A549 (cell line): ENCODE measurements around the gene MAD1L1.

Experiments
- BHLHE40 ChIP-seq: IDR thresholded peaks from 2 replicates; pipeline ENCODE4 v1.6.1; 2012; ENCODE audit warnings: low read depth, low read length, inconsistent platforms
- CBX8 ChIP-seq: fragments of 200-600 bp; sonication (generic); IDR thresholded peaks from 2 replicates; pipeline ENCODE4 v1.6.1; 2016
- CTCF ChIP-seq: fragments of >200 bp; sonication (Bioruptor Twin); formaldehyde crosslinking; IDR thresholded peaks from 3 replicates; pipeline ENCODE4 v1.5.1; 2016
- EP300 ChIP-seq, 2 experiments: fragments of >200 bp; sonication (Bioruptor Twin); formaldehyde crosslinking; IDR thresholded peaks; 2 replicates in 1 of 2; 3 replicates in 1 of 2; pipeline ENCODE4 v1.6.1; 2016 to 2017
- ESRRA ChIP-seq: fragments of 150-350 bp; IDR thresholded peaks from 2 replicates; pipeline ENCODE4 v1.6.1; 2014; ENCODE audit warnings: mild to moderate bottlenecking, low read length, borderline replicate concordance
- HOXB5 ChIP-seq: fragments of 250-450 bp; sonication (Bioruptor Pico); IDR thresholded peaks from 2 replicates; pipeline ENCODE4 v1.5.0; 2020; ENCODE audit warnings: mild to moderate bottlenecking, moderate library complexity
- JUN ChIP-seq, 2 experiments: fragments of >200 bp; sonication (Bioruptor Twin); formaldehyde crosslinking; IDR thresholded peaks; 2 replicates in 1 of 2; 3 replicates in 1 of 2; pipeline ENCODE4 v1.6.1; 2016 to 2017
- MYC ChIP-seq: IDR thresholded peaks from 2 replicates; pipeline ENCODE4 v1.6.1; 2012; ENCODE audit warnings: mild to moderate bottlenecking, inconsistent platforms, low read length, improper control_type of control experiment, borderline replicate concordance
- POLR2A ChIP-seq: IDR thresholded peaks from 2 replicates; pipeline ENCODE4 v1.6.1; 2012; ENCODE audit warnings: mild to moderate bottlenecking, low read length
- RAD21 ChIP-seq, 2 experiments: fragments of >200 bp in 1 of 2; sonication (Bioruptor Twin) in 1 of 2; formaldehyde crosslinking in 1 of 2; IDR thresholded peaks in 1 of 2; conservative IDR thresholded peaks in 1 of 2; 2 replicates in 1 of 2; 3 replicates in 1 of 2; pipeline ENCODE4 v1.6.1; 2012 to 2018; ENCODE audit warnings: inconsistent platforms in 1 of 2
- RARB ChIP-seq: fragments of 250-450 bp; sonication (Bioruptor Pico); IDR thresholded peaks from 2 replicates; pipeline ENCODE4 v1.8.0; 2021; ENCODE audit warnings: mild to moderate bottlenecking, moderate library complexity
- RFX5 ChIP-seq: fragments of 450-650 bp; IDR thresholded peaks from 2 replicates; pipeline ENCODE4 v1.7.1; 2014; ENCODE audit warnings: antibody characterized with exemption, mild to moderate bottlenecking, moderate library complexity
- SMC3 ChIP-seq: fragments of >200 bp; sonication (Bioruptor Twin); formaldehyde crosslinking; IDR thresholded peaks from 3 replicates; pipeline ENCODE4 v1.6.1; 2018; ENCODE audit warnings: inconsistent platforms

- TF ChIP-seq RARB (CRISPR knock-in tag) (no peak), JUN (IDR thresholded peaks at IDR 0.05) (no peak), CTCF (no peak), CBX8 (no peak), SMC3 (no peak), RFX5 (no peak), MYC (no peak), EP300 (IDR thresholded peaks at IDR 0.05) (no peak), RAD21 (conservative IDR thresholded peaks at IDR 0.05 in 1 of 2, IDR thresholded peaks at IDR 0.05 in 1 of 2) (no peak), BHLHE40 (no peak), ESRRA (no peak), HOXB5 (CRISPR knock-in tag) (no peak), POLR2A (no peak)
These were observed 139.4 kb downstream of the MAD1L1 start for GRCh38 chr7:2093215-2093842.
